Activated CD4-positive, alpha-beta memory T cell treated with anti-CD3 and anti-CD28 coated beads, Interleukin-2, amount 10 ng/mL, durations not matched to agents 7 days and 5 days (primary cell): ENCODE measurements around the gene CRYBG2. TPM values are rescaled to one million over a fixed set of nuclear protein-coding genes. Genes with fewer than 3 reads are reported as not detected.
"Not testable (repeated sequence)": the region's sequence is repeated elsewhere in the genome, so short reads cannot be mapped to it uniquely, and the experiment has no call there.

Experiments used
- CTCF ChIA-PET: fragments of 350-600 bp; sonication (Branson Sonifier 250); formaldehyde crosslinking; loops from one replicate; lab custom pipeline; 2021; ENCODE audit warnings: antibody characterized with exemption, inconsistent platforms; lab: Charles Lee
- POLR2A ChIA-PET: fragments of 350-600 bp; sonication (Branson Sonifier 250); formaldehyde crosslinking; loops from one replicate; lab custom pipeline; 2021; ENCODE audit warnings: antibody characterized with exemption; lab: Charles Lee
- DNase-seq: peaks from one replicate; pipeline ENCODE4 v3.0.0-alpha.2; 2020
- H3K27ac Mint-ChIP-seq: one replicate; pipeline ENCODE4 v1.8.0; 2021; ENCODE audit warnings: mild to moderate bottlenecking, mixed read lengths
- H3K27me3 Mint-ChIP-seq: one replicate; pipeline ENCODE4 v1.8.0; 2021; ENCODE audit warnings: mixed read lengths
- H3K36me3 Mint-ChIP-seq: one replicate; pipeline ENCODE4 v1.8.0; 2021; ENCODE audit warnings: low read depth, mixed read lengths
- H3K4me1 Mint-ChIP-seq: one replicate; pipeline ENCODE4 v1.8.0; 2021; ENCODE audit warnings: mixed read lengths
- H3K4me3 Mint-ChIP-seq: one replicate; pipeline ENCODE4 v1.8.0; 2021; ENCODE audit warnings: mild to moderate bottlenecking, mixed read lengths
- H3K9me3 Mint-ChIP-seq: one replicate; pipeline ENCODE4 v1.8.0; 2021; ENCODE audit warnings: mixed read lengths
- total RNA-seq, 2 experiments: library from RNA; stranded (reverse); gene quantifications; one replicate each; pipeline ENCODE4 v1.2.3, GENCODE V29; 2021

CRYBG2 gene
- total RNA-seq, 2 experiments from 2014 or later, result 1.9 to 4.3 TPM

GRCh38 chr1:26384076-26384475 is 30.1 kb upstream of the CRYBG2 start:
- H3K4me1 Mint-ChIP-seq, result peaks cover 57% of the 10 kb centered on the region
- peak overlapping the region; percentile 5 for H3K4me3 Mint-ChIP-seq
- DNase-seq, result no peak
- peak overlapping the region; percentile 53 for H3K27ac Mint-ChIP-seq
- no peaks in the 10 kb centered on the region for H3K27me3 Mint-ChIP-seq
- ChIA-PET CTCF (interaction anchor here (1.0 kb wide), 1 partner anchor 20 kb away, joined by 3 read pairs; no protein-coding TSS in a partner anchor), POLR2A (no interaction called here)
- no peaks in the 10 kb centered on the region for H3K36me3 Mint-ChIP-seq
- no peaks in the 10 kb centered on the region for H3K9me3 Mint-ChIP-seq

DNA sequence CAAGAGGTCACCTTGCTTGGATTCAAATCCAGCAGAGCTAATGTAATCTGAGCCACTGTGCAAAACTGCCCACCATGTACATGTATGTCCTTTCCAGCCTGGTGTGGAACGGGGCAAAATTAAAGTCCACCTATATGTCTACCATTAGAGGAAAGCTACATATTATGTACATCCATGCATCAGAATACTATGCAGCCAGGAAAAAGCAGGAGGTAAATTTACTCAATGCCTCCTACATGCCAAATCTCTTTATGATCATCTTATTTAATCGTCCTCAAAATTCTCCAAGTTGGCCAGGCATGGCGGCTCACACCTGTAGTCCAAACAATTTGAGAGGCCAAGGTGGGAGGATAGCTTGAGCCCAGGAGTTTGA is 24.9 kb upstream of the CRYBG2 start:
- Mint-ChIP-seq H3K9me3 (peaks cover 5% of the 10 kb centered on the region), H3K36me3 (peaks cover 7% of the 10 kb centered on the region), H3K27me3 (no peaks in the 10 kb centered on the region), H3K4me3 (no peak overlapping the region), H3K4me1 (peaks cover 69% of the 10 kb centered on the region), H3K27ac (peak overlapping the region; percentile 91)
- POLR2A ChIA-PET, result interaction anchor here (1.0 to 2.7 kb wide), 21 partner anchors 9 to 269 kb away, joined by 3 to 32 read pairs (median 10); partner anchors contain the start of genes CD52, CEP85, DHDDS and SH3BGRL3
- DNase-seq, result no peak
- CTCF ChIA-PET, result interaction anchor here (0.8 to 2.7 kb wide), 12 partner anchors 12 to 101 kb away, joined by 3 to 28 read pairs (median 10); partner anchors contain the start of gene DHDDS

- Mint-ChIP-seq H3K27ac (peak overlapping the region; percentile 91), H3K4me3 (peak overlapping the region; percentile 52), H3K4me1 (peaks cover 75% of the 10 kb centered on the region), H3K27me3 (no peaks in the 10 kb centered on the region), H3K9me3 (peaks cover 5% of the 10 kb centered on the region), H3K36me3 (peaks cover 7% of the 10 kb centered on the region)
- POLR2A ChIA-PET, result interaction anchor here (0.7 to 2.7 kb wide), 28 partner anchors 8 to 269 kb away, joined by 3 to 32 read pairs (median 6); partner anchors contain the start of genes CD52, CEP85, CRYBG2 and DHDDS
- CTCF ChIA-PET, result interaction anchor here (0.8 to 2.7 kb wide), 20 partner anchors 11 to 208 kb away, joined by 3 to 28 read pairs (median 4); partner anchors contain the start of genes CEP85, DHDDS and ZNF593
- peak; percentile 89 for DNase-seq
Observed at GRCh38 chr1:26378088-26378878, 24.4 kb upstream of the CRYBG2 start.

DNA sequence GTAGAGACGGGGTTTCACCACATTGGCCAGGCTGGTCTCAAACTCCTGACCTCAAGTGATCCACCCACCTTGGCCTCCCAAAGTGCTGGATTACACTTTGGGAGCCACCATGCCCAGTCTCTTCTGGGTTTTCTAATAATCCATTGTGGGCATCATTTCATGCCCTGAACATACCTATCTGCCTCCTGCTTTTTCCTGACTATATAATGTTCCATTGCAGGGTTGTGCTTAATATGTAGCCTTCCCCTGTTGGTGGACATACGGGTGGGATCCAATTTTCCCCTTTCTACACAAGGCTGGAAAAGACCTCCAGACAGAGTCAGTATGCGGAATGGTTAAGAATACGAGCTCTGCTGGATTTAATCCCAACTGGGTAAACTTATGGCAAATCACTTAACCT is 22.1 kb upstream of the CRYBG2 start:
- Mint-ChIP-seq H3K9me3 (peaks cover 6% of the 10 kb centered on the region), H3K36me3 (peaks cover 12% of the 10 kb centered on the region), H3K27ac (peak overlapping the region; percentile 84), H3K4me3 (no peak overlapping the region), H3K4me1 (peaks cover 89% of the 10 kb centered on the region), H3K27me3 (no peaks in the 10 kb centered on the region)
- ChIA-PET POLR2A (interaction anchor here (0.9 to 1.4 kb wide), 3 partner anchors 14 to 88 kb away, joined by 3 to 12 read pairs (median 3); no protein-coding TSS in a partner anchor), CTCF (interaction anchor here (1.0 to 4.7 kb wide), 4 partner anchors 13 to 41 kb away, joined by 3 to 56 read pairs (median 5); no protein-coding TSS in a partner anchor)
- DNase-seq, result no peak

- peaks cover 93% of the 10 kb centered on the region for H3K4me1 Mint-ChIP-seq
- no peaks in the 10 kb centered on the region for H3K27me3 Mint-ChIP-seq
- H3K9me3 Mint-ChIP-seq, result peaks cover 11% of the 10 kb centered on the region
- ChIA-PET CTCF (interaction anchor here (0.7 to 4.7 kb wide), 11 partner anchors 11 to 140 kb away, joined by 3 to 56 read pairs (median 4); no protein-coding TSS in a partner anchor), POLR2A (interaction anchor here (0.6 to 3.2 kb wide), 14 partner anchors 11 to 107 kb away, joined by 3 to 15 read pairs (median 4); partner anchors contain the start of gene CD52)
- H3K36me3 Mint-ChIP-seq, result peaks cover 21% of the 10 kb centered on the region
- H3K4me3 Mint-ChIP-seq, result peak overlapping the region; percentile 6
- H3K27ac Mint-ChIP-seq, result peak overlapping the region; percentile 84
- no peak for DNase-seq
Observed at GRCh38 chr1:26375081-26375480, 21.2 kb upstream of the CRYBG2 start.

DNA sequence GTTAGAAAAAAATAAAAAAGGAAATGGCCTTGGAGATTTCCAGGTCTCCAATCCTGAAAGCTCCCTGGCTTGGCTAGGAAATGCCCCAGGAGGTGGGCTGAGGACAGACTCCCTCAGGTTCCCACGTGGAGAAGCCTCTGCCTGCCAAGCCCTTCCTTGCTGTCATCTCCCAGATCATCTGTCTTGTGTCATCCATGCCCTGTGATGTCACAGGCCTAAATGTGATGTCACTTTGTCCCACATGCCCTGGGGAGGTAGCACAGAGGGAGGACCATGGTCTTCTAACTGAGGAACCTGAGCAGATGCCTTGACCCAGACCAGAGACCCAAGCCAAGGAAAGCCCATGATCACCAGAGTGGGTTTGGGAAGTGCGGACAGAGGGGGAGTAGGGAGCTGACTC is 20.4 kb upstream of the CRYBG2 start:
- H3K27ac Mint-ChIP-seq, result peak overlapping the region; percentile 84
- H3K9me3 Mint-ChIP-seq, result peaks cover 11% of the 10 kb centered on the region
- not testable (repeated sequence) for H3K4me3 Mint-ChIP-seq, H3K27me3 Mint-ChIP-seq
- peak; percentile 36 for DNase-seq
- ChIA-PET POLR2A (interaction anchor here (0.6 to 3.2 kb wide), 15 partner anchors 8 to 106 kb away, joined by 3 to 15 read pairs (median 4); no protein-coding TSS in a partner anchor), CTCF (interaction anchor here (0.7 to 4.7 kb wide), 12 partner anchors 11 to 139 kb away, joined by 3 to 56 read pairs (median 4); no protein-coding TSS in a partner anchor)
- H3K4me1 Mint-ChIP-seq, result peaks cover 92% of the 10 kb centered on the region
- H3K36me3 Mint-ChIP-seq, result peaks cover 21% of the 10 kb centered on the region

DNA sequence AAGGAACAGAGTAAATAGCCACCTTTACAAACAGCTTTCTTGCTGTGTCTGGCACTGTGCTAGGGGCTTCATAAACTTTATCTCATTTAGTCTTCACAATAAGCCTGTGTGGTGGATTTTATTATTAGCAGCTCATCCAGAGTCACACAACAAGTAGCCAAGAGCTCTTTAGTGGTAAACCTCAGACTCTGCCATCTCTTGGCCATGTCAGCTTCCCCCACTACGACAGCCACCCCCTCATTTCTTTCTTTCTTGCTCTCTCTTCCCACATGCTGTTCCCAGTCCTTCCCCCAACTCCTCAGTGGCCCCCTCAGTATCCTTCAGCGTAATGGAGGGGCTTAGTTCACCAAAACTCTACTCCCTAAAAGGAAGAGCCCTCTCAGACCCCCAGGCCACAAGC is 19.9 kb upstream of the CRYBG2 start:
- CTCF ChIA-PET, result interaction anchor here (0.7 to 4.7 kb wide), 10 partner anchors 10 to 89 kb away, joined by 3 to 56 read pairs (median 8); no protein-coding TSS in a partner anchor
- peak overlapping the region; percentile 84 for H3K27ac Mint-ChIP-seq
- peaks cover 86% of the 10 kb centered on the region for H3K4me1 Mint-ChIP-seq
- POLR2A ChIA-PET, result interaction anchor here (0.8 to 3.2 kb wide), 13 partner anchors 8 to 172 kb away, joined by 3 to 15 read pairs (median 4); no protein-coding TSS in a partner anchor
- peaks cover 11% of the 10 kb centered on the region for H3K9me3 Mint-ChIP-seq
- H3K4me3 Mint-ChIP-seq, result no peak overlapping the region
- peaks cover 20% of the 10 kb centered on the region for H3K36me3 Mint-ChIP-seq
- no peaks in the 10 kb centered on the region for H3K27me3 Mint-ChIP-seq
- no peak for DNase-seq

GRCh38 chr1:26373281-26373680 is 19.4 kb upstream of the CRYBG2 start:
- peaks cover 17% of the 10 kb centered on the region for H3K36me3 Mint-ChIP-seq
- CTCF ChIA-PET, result interaction anchor here (0.7 to 4.7 kb wide), 10 partner anchors 10 to 88 kb away, joined by 3 to 56 read pairs (median 8); no protein-coding TSS in a partner anchor
- peaks cover 83% of the 10 kb centered on the region for H3K4me1 Mint-ChIP-seq
- H3K27me3 Mint-ChIP-seq, result no peaks in the 10 kb centered on the region
- no peak overlapping the region for H3K4me3 Mint-ChIP-seq
- peak; percentile 67 for DNase-seq
- H3K27ac Mint-ChIP-seq, result peak overlapping the region; percentile 84
- H3K9me3 Mint-ChIP-seq, result peaks cover 11% of the 10 kb centered on the region
- POLR2A ChIA-PET, result interaction anchor here (1.0 to 3.2 kb wide), 11 partner anchors 9 to 172 kb away, joined by 3 to 15 read pairs (median 4); no protein-coding TSS in a partner anchor

DNA sequence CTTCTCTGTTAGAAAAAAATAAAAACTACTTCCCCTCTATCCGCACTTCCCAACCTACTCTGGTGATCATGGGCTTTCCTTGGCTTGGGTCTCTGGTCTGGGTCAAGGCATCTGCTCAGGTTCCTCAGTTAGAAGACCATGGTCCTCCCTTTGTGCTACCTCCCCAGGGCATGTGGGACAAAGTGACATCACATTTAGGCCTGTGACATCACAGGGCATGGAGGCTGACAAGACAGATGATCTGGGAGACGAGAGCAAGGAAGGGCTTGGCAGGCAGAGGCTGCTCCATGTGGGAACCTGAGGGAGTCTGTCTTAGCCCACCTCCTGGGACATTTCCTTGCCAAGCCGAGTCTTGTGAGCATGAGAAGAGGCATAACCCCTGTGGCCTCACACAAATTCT is 18.7 kb upstream of the CRYBG2 start, which contains the start of gene ZNF683:
TSS of gene ZNF683 (minus strand) at position 140 of the 400 bp plus-strand sequence. CDS start 4,179 bp downstream, outside the sequence.
- Mint-ChIP-seq H3K36me3 (peaks cover 17% of the 10 kb centered on the region), H3K9me3 (peaks cover 11% of the 10 kb centered on the region), H3K27ac (peak within 1 kb of the TSS; percentile 84), H3K4me1 (peaks cover 77% of the 10 kb centered on the region)
- ChIA-PET CTCF (interaction anchor here (1.2 to 4.7 kb wide), 6 partner anchors 9 to 65 kb away, joined by 3 to 56 read pairs (median 12); no protein-coding TSS in a partner anchor), POLR2A (interaction anchor here (1.0 to 3.2 kb wide), 6 partner anchors 8 to 171 kb away, joined by 3 to 15 read pairs (median 6); no protein-coding TSS in a partner anchor)
- not testable (repeated sequence) for H3K4me3 Mint-ChIP-seq, H3K27me3 Mint-ChIP-seq, DNase-seq

GRCh38 chr1:26372039-26372438 is 18.1 kb upstream of the CRYBG2 start:
- peaks cover 17% of the 10 kb centered on the region for H3K36me3 Mint-ChIP-seq
- H3K27me3 Mint-ChIP-seq, result no peaks in the 10 kb centered on the region
- ChIA-PET POLR2A (no interaction called here), CTCF (no interaction called here)
- DNase-seq, result no peak
- peaks cover 11% of the 10 kb centered on the region for H3K9me3 Mint-ChIP-seq
- peaks cover 71% of the 10 kb centered on the region for H3K4me1 Mint-ChIP-seq
- no peak overlapping the region for H3K4me3 Mint-ChIP-seq
- no peak overlapping the region for H3K27ac Mint-ChIP-seq

DNA sequence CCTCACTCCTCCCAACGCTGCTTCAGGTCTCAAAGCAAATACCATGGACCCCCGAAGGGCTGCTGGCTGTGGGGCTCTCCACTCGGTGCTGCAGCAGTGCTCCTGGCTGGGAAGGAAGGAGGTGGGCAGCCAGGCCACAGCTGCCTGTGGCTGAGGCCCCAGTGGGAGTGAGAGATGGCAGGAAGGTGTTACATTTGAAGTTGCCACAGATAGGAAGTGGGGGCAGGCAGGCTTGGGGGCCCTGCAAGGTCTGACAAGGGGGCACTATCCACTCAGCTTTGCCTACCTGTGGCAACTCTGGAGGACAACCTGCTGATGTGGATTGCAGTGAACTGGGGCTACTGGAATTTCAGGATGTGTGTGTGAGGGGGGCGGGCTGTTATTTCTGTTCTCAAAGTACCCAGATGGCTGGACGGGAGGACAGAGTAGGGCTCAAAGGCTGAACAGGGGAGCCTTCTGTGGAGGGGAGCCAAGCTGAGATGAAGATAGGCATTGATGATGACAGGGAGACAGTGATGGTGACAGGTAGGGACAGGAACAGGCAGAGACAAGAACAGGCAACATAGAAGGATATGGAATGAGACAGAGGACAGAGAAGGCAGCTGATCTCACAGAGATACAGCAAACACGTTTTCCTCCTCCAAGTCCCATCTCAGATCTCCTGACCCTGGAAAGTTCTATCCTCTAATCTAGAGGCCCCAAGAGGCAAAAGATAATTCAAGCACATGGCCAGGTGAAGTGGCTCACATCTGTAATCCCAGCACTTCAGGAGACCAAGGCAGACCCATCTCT is 16.9 kb upstream of the CRYBG2 start:
- Mint-ChIP-seq H3K27me3 (no peaks in the 10 kb centered on the region), H3K9me3 (peaks cover 6% of the 10 kb centered on the region), H3K36me3 (peaks cover 13% of the 10 kb centered on the region), H3K27ac (peak overlapping the region; percentile 50), H3K4me1 (peaks cover 58% of the 10 kb centered on the region), H3K4me3 (no peak overlapping the region)
- ChIA-PET POLR2A (interaction anchor here (1.3 to 1.7 kb wide), 3 partner anchors 7 to 15 kb away, joined by 3 to 9 read pairs (median 9); no protein-coding TSS in a partner anchor), CTCF (interaction anchor here (1.1 to 2.2 kb wide), 5 partner anchors 12 to 52 kb away, joined by 3 to 7 read pairs (median 5); no protein-coding TSS in a partner anchor)
- no peak for DNase-seq
